Natural killer cell (primary cell): ENCODE results near the gene SLC40A1. TPM values are rescaled to one million over a fixed set of nuclear protein-coding genes. Genes with fewer than 3 reads are reported as not detected.

ENCODE experiments used
- ATAC-seq, 3 donors: fragments of 150-1000 bp in 2 of 3; fragments of 200-7000 bp in 1 of 3; cut with Tn5 transposase; 1 replicate in 1 of 3; 2 replicates in 2 of 3; pipeline ENCODE4 v1.10.0; 2021; ENCODE audit warnings: mild to moderate bottlenecking in 2 of 3, moderate library complexity in 2 of 3
- DNase-seq, 2 donors: peaks; one replicate each; pipeline versions ENCODE4 v3.0.0 to v3.0.0-alpha.2; 2013 to 2021; ENCODE audit warnings: mixed read lengths in 1 of 2
- H3K27ac ChIP-seq: one replicate; pipeline ENCODE4 v1.5.1; 2013; ENCODE audit warnings: mild to moderate bottlenecking, low read length
- H3K27me3 ChIP-seq: one replicate; pipeline ENCODE4 v1.6.1; 2013; ENCODE audit warnings: low read length; ENCODE audit not compliant: control insufficient read depth, insufficient read depth
- H3K36me3 ChIP-seq: one replicate; pipeline ENCODE4 v1.6.1; 2013; ENCODE audit warnings: low read length; ENCODE audit not compliant: control insufficient read depth, insufficient read depth
- H3K4me1 ChIP-seq: one replicate; pipeline ENCODE4 v1.6.1; 2013; ENCODE audit warnings: low read length; ENCODE audit not compliant: control insufficient read depth, insufficient read depth
- H3K4me3 ChIP-seq: one replicate; pipeline ENCODE4 v1.5.1; 2013; ENCODE audit warnings: low read length
- H3K9me3 ChIP-seq: one replicate; pipeline ENCODE4 v1.6.1; 2013; ENCODE audit warnings: low read length; ENCODE audit not compliant: control insufficient read depth, insufficient read depth
- H3K27ac Mint-ChIP-seq, 2 donors: one replicate each; pipeline ENCODE4 v1.8.0; 2022; ENCODE audit warnings: mild to moderate bottlenecking in 2 of 2, mixed read lengths in 2 of 2, moderate library complexity in 1 of 2
- H3K27me3 Mint-ChIP-seq, 2 donors: one replicate each; pipeline ENCODE4 v1.8.0; 2022; ENCODE audit warnings: low read depth in 2 of 2, mixed read lengths in 2 of 2
- H3K36me3 Mint-ChIP-seq: one replicate; pipeline ENCODE4 v1.8.0; 2022; ENCODE audit warnings: mixed read lengths
- H3K4me1 Mint-ChIP-seq, 2 donors: one replicate each; pipeline ENCODE4 v1.8.0; 2022; ENCODE audit warnings: mixed read lengths in 2 of 2
- H3K4me3 Mint-ChIP-seq: one replicate; pipeline ENCODE4 v1.8.0; 2022; ENCODE audit warnings: mild to moderate bottlenecking, moderate library complexity, mixed read lengths
- H3K9me3 Mint-ChIP-seq, 2 donors: one replicate each; pipeline ENCODE4 v1.8.0; 2022; ENCODE audit warnings: mixed read lengths in 2 of 2
- CTCF ChIP-seq: fragments of 200-600 bp; IDR thresholded peaks from one replicate; pipeline ENCODE4 v1.8.0; 2022; ENCODE audit warnings: antibody characterized with exemption
- WGBS: methylation state at CpG from one replicate; pipeline ENCODE4 v1.1.7; 2013; ENCODE audit warnings: missing lambda C conversion rate; ENCODE audit not compliant: insufficient coverage; 5-methylcytosine and 5-hydroxymethylcytosine counted together
- intact Hi-C: fragments of 100-400 bp; cut with micrococcal nuclease; formaldehyde crosslinking; loops from one replicate; pipeline ENCODE4 v1.14.2; 2022
- total RNA-seq, 4 donors: library from RNA; stranded (reverse); fragments of 120-200 nt in 1 of 4; gene quantifications; one replicate each; pipeline versions ENCODE4 v1.2.3 to v1.2.4, GENCODE V29; 2013 to 2022

SLC40A1 gene
- total RNA-seq, 3 donors from 2014 or later (not counting 1 experiment from before 2014, with no cell fraction given): 1.8 to 5.2 (median 4.4) TPM

- no peak overlapping the region for H3K4me3 ChIP-seq
- no peak overlapping the region for H3K27ac ChIP-seq
- no peak overlapping the region for H3K4me3 Mint-ChIP-seq
- no peak for TF ChIP-seq CTCF
- peaks cover 0 to 13% of the 10 kb centered on the region in 2 donors for H3K27me3 Mint-ChIP-seq
- WGBS: 88% methylated on average over 1 of the region's 3 CpGs
- no peaks in the 10 kb centered on the region for H3K36me3 ChIP-seq
- no peaks in the 10 kb centered on the region for H3K9me3 ChIP-seq
- H3K9me3 Mint-ChIP-seq: no peaks in the 10 kb centered on the region
- no peak overlapping the region for H3K27ac Mint-ChIP-seq
- ATAC-seq: no peak
- no peak for DNase-seq
- no peaks in the 10 kb centered on the region for H3K4me1 Mint-ChIP-seq
- H3K4me1 ChIP-seq: no peaks in the 10 kb centered on the region
- no peaks in the 10 kb centered on the region for H3K36me3 Mint-ChIP-seq
- intact Hi-C loops: no loop called here
- H3K27me3 ChIP-seq: no peaks in the 10 kb centered on the region
Measured at GRCh38 chr2:189528617-189529016, 52.0 kb downstream of the SLC40A1 start.

GRCh38 chr2:189527812-189528592 is 52.6 kb downstream of the SLC40A1 start:
- H3K36me3 ChIP-seq: no peaks in the 10 kb centered on the region
- 100% methylated on average over 1 of the region's 1 CpG for WGBS
- Mint-ChIP-seq H3K36me3 (no peaks in the 10 kb centered on the region), H3K27me3 (peaks cover 0 to 13% of the 10 kb centered on the region in 2 donors), H3K27ac (no peak overlapping the region), H3K9me3 (no peaks in the 10 kb centered on the region), H3K4me1 (no peaks in the 10 kb centered on the region), H3K4me3 (no peak overlapping the region)
- ATAC-seq (no peak), DNase-seq (no peak)
- intact Hi-C loops: no loop called here
- H3K27ac ChIP-seq: no peak overlapping the region
- no peak overlapping the region for H3K4me3 ChIP-seq
- no peak for TF ChIP-seq CTCF
- no peaks in the 10 kb centered on the region for H3K9me3 ChIP-seq
- no peaks in the 10 kb centered on the region for H3K4me1 ChIP-seq
- no peaks in the 10 kb centered on the region for H3K27me3 ChIP-seq

GRCh38 chr2:189527041-189527750 is 53.4 kb downstream of the SLC40A1 start:
- no peaks in the 10 kb centered on the region for H3K36me3 ChIP-seq
- no peaks in the 10 kb centered on the region for H3K4me1 ChIP-seq
- no peaks in the 10 kb centered on the region for H3K9me3 ChIP-seq
- H3K4me3 ChIP-seq: no peak overlapping the region
- no peaks in the 10 kb centered on the region for H3K4me1 Mint-ChIP-seq
- H3K4me3 Mint-ChIP-seq: no peak overlapping the region
- H3K27ac ChIP-seq: no peak overlapping the region
- H3K27ac Mint-ChIP-seq: no peak overlapping the region
- no peak for ATAC-seq
- no peak for TF ChIP-seq CTCF
- no peak for DNase-seq
- intact Hi-C loops: no loop called here
- no peaks in the 10 kb centered on the region for H3K9me3 Mint-ChIP-seq
- WGBS: 85% methylated on average over 12 of the region's 13 CpGs
- peaks cover 0 to 13% of the 10 kb centered on the region in 2 donors for H3K27me3 Mint-ChIP-seq
- no peaks in the 10 kb centered on the region for H3K27me3 ChIP-seq
- no peaks in the 10 kb centered on the region for H3K36me3 Mint-ChIP-seq
